Measurements from ENCODE around the gene LY6G6F.

DNA sequence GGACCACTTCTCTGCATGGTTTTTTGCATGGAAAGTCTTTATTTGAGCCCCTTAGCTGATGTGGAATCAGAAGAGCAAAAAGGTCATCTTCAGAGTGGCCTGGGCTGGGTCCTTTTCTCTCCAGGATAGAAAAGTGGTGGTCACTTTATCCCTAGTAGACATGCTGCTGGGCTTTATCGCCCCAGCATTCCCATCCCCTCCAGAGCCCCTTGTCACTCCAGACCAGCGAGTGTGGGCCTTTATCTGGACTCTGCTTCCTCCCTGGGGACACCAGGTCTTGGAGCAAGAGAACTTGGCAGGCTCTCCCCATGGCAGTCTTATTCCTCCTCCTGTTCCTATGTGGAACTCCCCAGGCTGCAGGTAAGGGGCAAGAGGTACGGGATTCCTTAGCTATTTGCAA lies at the start of gene LY6G6F:
- TF ChIP-seq, protein P1, sequence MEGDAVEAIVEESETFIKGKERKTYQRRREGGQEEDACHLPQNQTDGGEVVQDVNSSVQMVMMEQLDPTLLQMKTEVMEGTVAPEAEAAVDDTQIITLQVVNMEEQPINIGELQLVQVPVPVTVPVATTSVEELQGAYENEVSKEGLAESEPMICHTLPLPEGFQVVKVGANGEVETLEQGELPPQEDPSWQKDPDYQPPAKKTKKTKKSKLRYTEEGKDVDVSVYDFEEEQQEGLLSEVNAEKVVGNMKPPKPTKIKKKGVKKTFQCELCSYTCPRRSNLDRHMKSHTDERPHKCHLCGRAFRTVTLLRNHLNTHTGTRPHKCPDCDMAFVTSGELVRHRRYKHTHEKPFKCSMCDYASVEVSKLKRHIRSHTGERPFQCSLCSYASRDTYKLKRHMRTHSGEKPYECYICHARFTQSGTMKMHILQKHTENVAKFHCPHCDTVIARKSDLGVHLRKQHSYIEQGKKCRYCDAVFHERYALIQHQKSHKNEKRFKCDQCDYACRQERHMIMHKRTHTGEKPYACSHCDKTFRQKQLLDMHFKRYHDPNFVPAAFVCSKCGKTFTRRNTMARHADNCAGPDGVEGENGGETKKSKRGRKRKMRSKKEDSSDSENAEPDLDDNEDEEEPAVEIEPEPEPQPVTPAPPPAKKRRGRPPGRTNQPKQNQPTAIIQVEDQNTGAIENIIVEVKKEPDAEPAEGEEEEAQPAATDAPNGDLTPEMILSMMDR (conservative IDR thresholded peaks at IDR 0.05; ENCODE audit: low read depth, low read length): no peak
- TF ChIP-seq EZH2 (IDR thresholded peaks at IDR 0.05; ENCODE audit: borderline replicate concordance, low read depth, low read length, poor library complexity, severe bottlenecking): no peak

Data from A673 (cell line).